CD4-positive, alpha-beta T cell treated with Interleukin-1 beta for 1 hour (primary cell): ENCODE results near the gene FIBIN.
"Not testable (repeated sequence)": the region's sequence is repeated elsewhere in the genome, so short reads cannot be mapped to it uniquely, and the experiment has no call there.

Experiments
- DNase-seq, 2 donors: peaks; one replicate each; pipeline ENCODE4 v3.0.0-alpha.2; 2020 to 2022

FIBIN gene

DNA sequence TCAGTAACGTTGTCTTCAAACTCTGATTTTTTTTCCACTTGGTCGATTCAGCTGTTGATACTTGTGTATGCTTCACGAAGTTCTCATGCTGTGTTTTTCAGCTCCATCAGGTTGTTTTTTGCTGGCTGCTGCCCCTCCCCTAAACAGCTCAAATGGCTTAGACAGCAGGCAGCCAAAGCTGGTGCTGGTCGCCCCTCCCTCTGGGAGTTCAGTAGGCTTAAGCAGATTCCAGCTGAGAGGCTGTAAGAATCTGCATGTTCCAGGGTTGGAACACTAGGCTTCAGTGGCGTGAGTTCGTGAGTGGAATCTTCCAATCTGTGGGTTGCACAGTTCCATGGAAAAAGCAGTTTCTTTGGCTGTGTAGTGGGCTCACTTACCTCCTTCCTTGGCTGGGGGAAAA, 10.3 kb upstream of the FIBIN start:
- DNase-seq = no peak

DNA sequence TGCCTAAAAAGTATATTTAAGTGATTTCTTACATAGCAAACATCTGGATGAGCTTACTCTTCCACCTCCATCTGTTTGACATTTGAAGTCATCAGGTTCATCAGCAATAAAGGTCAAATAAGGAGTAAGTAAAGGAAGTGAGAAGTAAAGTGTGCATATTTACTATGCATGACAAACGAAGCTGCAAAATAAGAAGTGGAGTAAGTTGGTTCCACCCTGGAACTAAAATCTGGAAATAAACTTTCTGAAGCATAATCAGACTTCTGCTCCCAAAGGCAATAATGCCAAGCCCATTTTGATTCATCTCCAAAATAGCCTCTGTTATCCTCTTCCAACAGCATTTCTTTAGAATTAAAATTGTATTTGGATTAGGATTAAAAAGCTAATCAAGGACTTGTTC, 8.4 kb upstream of the FIBIN start:
- no peak for DNase-seq

DNA sequence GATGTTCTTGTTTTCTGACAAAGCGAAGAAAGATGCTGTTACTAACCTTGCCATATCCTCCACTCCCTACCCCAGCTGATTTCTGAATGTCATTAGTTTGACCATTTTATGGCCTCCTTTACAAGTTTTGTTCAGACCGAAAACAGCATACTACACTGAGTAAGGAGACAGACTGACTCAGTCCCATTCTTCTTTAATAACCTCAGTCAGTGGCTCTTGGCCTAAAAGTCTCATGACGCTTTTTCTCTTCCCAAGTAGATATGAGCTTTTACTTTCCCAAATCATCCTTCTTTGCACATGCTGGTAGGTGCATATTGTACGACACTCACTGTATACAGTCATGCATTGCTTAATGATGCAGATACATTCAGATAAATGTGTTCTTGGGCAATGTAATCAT, 8.0 kb upstream of the FIBIN start:
- DNase-seq = no peak

DNA sequence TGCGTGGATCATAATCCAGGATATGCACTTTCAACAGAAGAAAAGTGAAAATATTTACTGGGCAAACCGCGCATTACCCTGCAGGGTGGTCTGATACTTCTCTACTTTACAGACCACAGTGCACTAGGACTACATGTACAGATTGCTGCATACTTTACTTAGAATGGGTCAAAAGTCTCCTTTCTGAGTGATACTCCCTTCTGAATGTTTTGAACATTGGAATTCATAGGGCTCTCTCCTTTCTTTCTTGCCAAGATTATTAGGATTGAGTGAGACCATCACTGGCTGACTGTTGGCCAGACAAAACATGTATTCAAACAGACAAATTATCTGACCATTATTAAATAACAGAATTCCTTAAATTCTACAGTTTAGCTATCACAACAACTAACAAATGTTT, 6.6 kb upstream of the FIBIN start:
- DNase-seq = no peak

DNA sequence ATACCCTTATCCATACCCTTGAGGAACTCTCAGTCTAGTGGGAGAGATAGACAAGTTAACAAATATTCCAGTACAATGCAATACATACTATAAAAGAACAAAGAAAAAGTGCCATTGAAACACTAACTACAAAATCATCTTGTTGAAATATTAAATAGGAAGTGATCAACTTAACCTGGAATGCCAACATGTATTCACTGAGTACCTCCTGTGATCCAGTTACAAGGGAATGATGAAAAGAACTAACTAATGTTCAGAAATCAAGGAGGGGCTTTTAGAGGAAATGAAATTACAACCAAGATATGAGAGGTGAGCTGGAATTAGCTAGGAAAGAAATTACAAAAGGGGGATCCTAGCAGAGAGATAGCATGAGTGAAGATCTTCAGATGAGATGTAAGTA, 6.2 kb upstream of the FIBIN start:
- DNase-seq = no peak

DNA sequence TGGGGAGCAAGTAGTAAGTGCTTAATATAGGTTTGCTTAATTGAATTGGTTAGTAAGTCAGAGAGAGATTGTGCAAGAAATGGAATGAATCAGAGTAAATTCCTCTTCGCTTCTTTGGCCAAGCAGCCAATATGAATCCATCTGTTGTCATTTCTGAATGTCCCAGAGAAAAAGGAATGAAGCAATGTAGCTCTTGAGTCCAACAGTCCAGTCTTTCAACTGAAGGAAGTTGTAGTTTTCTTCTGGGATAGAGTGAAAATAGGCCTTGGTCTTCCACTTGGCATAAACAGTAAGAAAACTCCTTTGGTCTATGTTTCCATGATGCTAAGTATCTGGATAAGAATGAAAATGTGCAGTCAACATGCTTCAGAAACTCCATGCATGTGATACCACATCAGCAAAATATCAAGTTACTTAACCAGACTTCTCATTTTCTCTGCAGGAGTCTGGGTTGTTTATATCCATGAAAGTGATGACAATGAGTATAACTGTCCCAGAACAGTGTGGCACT, 1.8 kb upstream of the FIBIN start:
- no peak for DNase-seq

DNA sequence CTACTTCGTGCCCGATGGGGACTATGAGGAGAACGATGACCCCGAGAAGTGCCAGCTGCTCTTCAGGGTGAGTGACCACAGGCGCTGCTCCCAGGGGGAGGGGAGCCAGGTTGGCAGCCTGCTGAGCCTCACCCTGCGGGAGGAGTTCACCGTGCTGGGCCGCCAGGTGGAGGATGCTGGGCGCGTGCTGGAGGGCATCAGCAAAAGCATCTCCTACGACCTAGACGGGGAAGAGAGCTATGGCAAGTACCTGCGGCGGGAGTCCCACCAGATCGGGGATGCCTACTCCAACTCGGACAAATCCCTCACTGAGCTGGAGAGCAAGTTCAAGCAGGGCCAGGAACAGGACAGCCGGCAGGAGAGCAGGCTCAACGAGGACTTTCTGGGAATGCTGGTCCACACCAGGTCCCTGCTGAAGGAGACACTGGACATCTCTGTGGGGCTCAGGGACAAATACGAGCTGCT, 751 bp downstream of the FIBIN start:
- DNase-seq = no peak

DNA sequence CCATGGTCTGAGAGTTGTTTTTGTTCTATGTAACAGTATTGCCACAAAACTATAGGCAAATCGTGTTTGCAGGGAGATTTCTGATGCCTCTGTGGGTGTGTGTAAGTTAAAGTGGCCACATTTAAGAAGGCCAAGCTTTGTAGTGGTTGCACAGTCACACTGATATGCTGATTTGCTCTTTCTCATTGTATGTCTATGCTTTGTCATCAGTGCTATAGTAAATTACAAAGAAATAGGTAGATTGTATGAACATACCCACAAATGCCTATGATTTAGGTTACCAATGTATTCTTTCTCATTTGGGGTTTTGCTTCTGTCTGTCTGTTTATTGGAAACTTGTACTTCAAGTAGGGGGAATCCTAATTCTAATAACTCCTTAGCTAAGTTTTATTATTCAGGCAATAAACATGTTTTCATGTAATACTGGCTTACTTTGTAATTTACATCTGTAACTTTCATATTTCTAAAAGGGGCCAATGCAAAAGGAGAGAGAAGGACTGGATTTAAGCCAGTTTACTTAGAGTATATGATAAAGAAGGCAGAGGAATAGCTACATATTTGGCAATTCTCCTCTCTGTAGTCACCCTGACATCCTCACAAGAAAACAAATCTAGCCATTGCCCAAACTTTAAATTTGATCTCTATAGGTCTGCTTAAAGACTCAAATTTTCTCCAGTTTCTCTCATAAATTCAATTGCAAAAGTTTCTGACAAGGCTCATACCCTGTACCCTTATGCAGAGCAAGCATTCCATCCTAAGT, 2.0 kb downstream of the FIBIN start:
- no peak for DNase-seq

DNA sequence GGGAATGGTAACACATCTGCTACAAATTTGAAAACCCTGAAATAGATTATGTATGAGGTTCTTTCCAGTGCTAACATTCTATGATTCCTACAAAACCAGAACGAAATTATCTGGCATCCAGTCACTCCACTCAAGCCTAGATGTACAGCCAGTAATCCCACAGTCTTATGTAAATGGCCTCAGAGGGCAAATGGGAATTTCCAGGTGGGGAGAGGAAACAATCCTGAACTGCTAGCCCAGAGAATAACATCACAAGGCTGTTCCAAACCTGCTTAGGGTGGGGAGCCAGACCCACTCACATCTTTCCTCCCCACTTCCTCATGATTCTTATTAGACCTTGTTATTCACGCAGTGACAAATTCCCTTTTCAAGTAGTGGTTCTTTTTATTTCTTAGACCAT, 3.5 kb downstream of the FIBIN start:
- no peak for DNase-seq

DNA sequence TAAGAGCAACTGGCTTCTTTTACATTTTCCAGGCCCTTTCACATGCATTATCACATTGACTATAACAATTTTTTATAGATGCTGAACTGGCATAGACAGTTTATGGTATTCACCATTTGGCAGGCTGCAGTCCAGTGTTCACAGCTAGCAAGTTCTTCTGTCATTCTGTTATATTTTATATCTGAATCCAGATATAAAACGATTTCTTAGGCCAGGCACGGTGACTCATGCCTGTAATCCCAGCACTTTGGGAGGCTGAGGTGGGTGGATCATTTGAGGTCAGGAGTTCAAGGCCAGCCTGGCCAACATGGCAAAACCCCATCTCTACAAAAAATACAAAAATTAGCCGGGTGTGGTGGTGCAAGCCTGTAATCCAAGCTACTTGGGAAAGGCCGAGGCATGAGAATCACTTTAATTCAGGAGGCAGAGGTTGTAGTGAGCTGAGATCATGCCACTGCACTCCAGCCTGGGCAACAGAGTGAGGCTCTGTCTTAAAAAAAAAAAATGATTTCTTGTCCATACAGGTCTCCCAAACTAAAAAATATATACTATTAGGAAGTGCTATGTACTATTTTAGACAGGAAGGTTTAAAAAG, 7.3 kb downstream of the FIBIN start:
- DNase-seq = not testable (repeated sequence)

DNA sequence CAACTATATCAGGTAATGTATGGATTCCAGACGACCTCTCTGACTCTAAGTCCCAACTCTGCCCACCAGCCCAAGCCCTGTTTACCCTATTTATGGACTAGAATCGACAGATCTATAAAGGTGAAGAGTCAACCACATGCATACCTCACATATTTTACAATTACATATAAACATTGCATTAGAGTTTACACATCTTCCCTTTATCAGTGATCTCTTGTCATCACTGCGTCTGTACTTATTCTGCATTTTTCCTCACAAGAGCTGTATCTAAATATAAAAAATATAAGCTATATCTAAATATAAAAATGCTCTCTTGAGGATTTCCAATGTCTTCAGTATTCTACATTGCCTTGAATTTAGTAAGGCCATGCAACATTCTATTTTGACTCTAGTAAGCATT, 8.5 kb downstream of the FIBIN start:
- no peak for DNase-seq

DNA sequence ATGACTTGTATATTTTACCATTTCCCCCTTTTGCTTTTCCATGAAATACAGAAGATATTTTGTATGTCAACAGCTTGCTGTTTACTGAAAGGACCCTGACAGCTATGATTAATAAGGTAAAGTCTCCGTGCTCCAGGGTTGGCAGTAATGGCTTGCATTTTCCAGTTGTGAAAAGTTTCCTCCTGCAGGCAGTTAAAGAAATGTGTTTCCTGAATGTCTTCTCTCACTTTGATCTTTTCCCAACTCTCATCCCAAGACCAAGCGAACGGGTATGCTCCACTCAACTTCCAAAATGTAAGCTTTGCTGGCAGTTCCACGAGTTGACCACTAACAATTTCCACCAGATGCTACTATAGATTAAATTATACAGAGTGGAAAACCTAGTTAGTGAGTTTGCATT, 8.9 kb downstream of the FIBIN start:
- DNase-seq = no peak

DNA sequence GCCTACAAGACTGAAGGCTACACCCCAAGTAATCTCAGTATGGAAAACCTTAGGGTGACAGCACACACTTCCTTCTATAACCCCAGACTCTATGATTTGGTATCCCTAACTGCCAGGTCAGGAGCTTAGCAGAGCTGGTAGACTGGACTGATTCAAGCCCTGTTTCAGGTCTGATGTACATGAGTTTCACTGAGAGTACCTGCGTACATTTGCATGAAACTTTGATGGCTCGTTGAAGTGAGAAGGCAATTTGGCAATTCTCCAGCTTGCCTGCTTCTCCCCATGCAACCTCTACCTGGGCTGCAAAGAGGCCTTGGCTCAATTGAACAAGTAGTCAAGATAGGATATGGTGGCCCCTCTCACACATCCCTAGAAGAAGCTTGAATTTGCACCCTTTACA, 10.2 kb downstream of the FIBIN start:
- DNase-seq = no peak

DNA sequence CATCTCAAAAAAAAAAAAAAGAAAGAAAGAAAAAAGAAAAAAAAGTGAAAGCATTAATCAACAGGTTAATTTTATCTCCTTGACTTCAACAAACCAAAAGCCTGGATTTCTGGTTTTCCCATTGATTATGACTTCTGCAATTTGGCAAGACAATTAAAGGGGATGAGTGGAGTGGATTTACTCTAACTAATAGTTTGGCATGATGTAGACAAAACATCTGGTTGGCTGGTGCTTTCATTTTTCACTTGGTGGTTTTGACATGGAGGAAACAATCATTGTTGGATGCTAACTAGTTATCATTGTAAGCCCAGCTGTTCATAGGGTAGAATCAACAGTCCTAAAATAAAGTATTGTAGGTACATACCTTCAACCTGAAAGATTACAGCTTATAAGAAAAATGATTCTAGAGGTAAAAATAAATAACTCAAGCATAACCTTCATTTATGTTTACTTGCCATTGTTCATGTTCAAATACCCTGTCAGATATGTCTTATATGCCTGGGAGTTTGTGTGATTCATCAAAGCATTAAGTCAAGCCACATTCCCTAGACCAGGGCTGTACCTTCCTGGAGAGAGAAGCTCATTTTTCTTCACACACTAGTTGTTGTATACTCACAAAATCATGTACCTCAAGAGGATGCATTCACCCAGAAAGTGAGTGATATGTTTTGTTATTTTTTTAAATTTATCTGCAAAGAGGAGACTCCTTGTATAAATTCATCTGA, 15.1 kb downstream of the FIBIN start:
- no peak for DNase-seq

DNA sequence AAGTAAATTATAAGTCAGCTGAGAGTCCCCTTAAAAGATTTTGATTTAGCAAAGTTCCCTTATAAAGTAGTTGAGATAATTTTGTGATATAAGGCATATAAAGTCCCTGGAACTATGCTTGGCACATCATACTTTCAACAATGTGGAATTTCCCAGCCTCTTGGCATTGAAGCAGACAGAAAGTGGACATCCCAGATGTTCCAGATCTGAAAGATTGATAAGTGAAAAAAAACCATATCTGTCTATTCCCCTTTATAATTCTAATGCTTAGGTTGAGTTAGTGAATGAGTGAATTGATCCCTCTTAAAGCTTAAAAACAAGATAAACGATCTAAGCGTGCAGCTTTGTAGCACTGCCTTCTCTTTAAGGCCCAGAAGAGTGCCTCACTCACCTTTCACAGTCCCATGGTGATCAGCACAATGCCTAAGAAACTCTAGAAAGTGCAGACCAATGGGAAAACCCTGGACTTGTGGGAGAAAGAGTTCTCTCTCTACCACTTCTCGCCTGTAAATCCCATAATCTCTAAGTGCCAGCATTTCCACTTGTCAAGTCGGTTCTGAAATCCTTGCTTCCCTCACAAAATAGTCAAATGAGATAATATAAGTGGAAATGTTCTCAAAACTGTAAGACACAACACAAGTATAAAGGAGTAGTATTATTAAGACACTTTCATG, 17.8 kb downstream of the FIBIN start:
- no peak for DNase-seq

DNA sequence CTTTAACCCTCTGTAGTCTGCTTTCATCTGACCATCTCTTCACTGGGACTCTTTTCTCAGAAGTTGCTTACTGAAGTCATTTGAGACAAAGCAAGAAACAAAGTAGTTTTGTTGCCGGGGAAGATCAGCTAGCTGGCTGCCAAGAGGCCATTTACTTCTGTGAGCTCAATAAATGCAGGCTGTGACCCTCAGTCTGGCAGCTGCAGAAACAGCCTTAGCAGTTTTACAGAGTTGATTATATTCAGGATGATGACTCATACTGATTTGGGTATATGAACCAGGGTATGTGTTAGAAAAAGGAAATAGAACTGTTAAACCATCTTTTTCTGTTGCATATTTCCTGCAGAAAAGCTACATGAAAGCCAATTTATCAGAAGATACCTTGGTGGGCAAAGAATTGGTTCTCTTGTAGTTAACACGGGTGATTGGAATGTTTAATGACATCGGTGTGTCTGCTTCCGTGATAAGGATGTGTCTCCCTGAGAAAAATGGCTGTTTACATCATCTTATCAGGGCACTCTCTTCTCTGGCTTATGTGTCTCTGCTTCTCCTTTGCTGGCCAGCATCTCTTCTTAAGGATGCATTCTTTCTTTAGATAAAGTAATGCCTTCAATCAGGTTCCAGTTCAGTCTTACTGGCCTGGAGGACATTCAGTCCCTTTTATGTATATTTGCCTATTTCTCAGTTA, 18.5 kb downstream of the FIBIN start:
- DNase-seq = no peak

DNA sequence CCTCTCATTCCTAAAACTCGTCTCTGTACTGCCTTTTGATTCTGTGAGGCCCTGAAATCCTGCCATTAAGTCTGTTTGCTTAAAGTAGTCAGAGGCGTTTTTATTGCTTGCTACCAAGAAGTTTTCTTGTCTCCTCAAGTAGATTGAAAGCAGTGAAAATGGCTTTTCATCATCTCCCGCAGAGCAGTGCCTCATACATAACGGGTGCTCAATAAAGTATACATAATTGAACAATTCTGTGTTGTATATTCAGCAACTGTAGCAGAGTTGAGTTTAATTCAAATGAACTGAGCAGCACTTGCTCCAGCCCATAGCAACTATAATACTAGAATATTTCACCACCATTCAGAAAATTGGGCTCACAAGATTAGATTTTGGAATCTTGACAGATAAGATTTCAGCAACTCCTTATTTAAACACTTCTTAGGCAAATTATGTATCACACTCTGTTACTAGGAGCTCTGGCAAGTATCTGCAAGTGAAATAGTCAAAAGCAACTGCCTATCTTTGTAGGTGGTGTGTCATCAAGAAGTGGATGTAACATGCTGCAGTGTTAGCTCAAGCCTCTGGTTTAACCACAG, 20.0 kb downstream of the FIBIN start:
- DNase-seq = no peak

DNA sequence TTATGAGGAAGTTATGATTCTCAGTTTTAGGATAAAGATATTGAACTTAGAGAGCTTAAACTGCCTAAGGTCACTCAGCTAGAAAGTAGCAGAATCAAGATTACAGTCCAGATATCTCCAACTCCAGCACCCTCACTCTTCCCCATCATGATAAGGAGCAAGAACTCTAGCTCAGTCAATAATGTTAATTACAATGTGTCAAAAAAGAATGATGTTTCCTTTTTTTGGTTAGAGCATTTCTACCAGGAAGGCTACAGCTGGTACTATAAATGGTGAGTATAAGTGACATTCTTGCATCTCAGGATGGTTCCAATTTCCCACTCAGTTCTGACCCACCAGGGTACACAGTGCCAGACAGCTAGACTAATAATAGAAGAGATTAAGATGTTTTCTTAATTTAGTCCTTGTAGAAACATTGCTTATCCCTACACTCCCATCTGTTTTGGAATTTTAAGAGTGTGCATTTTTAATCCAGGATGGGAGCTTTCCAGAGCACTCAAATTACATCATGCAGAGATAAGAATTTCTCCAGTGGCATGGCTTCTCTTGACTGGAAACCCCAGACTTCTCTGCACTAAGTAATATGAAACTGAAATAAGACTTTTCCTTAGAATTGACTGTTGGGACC, 25.1 kb downstream of the FIBIN start:
- no peak for DNase-seq

DNA sequence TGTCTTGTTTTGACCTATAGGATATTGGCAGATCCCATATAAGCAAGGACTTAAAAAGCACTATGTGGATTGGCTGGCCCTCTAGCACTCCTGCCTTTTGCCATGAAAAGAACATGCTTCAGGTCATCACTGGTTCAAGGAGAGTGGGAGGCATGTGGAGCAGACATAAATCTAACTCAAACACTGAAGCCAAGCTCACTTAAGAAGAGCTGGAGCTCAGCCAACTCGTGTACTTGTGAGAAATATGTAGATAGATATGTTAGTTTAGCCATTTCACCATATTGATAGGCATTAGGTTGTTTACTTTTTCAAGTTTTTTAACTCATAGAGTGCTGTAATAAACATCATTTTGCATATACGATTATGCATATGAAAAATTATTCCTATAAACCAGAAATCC, 26.8 kb downstream of the FIBIN start:
- no peak for DNase-seq

DNA sequence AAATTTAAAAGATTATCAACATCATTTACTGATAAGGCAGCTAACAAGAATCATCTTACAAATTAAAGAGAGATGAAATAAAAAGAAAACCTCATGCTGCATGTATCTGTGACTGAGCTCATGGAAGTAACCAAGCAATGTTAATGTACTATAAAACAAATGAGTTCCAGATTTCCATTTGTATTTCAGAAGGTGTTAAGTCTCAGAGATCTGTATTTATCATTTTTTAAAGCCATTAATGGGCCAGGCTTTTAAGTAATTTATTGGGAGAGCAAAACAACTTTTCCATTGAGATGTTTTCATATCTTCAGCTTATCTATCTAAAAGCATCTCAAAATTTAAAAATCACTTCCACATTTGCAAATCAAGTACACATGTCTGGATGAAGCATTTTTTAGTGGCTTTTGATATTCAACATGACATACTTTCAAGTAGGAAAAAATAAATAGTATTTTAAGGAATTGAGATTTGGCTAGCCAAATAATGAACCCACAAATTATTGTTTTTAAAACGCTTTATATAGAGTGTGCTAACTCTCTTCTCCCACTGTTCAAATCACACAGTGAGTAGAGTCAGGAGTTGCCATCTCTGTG, 28.8 kb downstream of the FIBIN start:
- DNase-seq = no peak

DNA sequence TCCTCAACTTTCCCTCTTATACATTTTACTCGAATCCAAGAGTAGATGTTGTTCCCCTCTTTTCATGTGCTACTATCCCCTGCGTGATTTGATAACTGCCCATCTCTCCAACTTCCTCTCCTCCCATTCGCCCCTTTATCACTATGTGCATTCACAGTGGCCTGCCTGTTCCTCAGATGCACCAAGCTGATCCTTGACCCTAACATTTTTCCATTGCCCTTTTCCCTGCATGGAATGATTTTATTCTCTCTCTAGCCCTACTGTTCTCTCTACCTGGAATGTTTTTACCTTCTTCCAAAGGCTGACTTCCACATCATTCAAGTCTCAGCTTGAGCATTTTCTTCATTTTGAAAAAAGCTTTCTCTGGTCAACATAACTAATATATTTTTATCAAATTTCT, 31.0 kb downstream of the FIBIN start:
- DNase-seq = no peak
